Ecto neural progenitor cell (in vitro differentiated cells): ENCODE data around the gene RAC2.

ENCODE experiments used
- DNase-seq: peaks from one replicate; pipeline ENCODE4 v3.0.0-alpha.2; 2018; ENCODE audit warnings: low spot score

RAC2 gene

GRCh38 chr22:37186228-37186996, 57.7 kb downstream of the RAC2 start:
- DNase-seq, result no peak

GRCh38 chr22:37185646-37186227, 58.3 kb downstream of the RAC2 start:
- no peak for DNase-seq

DNA sequence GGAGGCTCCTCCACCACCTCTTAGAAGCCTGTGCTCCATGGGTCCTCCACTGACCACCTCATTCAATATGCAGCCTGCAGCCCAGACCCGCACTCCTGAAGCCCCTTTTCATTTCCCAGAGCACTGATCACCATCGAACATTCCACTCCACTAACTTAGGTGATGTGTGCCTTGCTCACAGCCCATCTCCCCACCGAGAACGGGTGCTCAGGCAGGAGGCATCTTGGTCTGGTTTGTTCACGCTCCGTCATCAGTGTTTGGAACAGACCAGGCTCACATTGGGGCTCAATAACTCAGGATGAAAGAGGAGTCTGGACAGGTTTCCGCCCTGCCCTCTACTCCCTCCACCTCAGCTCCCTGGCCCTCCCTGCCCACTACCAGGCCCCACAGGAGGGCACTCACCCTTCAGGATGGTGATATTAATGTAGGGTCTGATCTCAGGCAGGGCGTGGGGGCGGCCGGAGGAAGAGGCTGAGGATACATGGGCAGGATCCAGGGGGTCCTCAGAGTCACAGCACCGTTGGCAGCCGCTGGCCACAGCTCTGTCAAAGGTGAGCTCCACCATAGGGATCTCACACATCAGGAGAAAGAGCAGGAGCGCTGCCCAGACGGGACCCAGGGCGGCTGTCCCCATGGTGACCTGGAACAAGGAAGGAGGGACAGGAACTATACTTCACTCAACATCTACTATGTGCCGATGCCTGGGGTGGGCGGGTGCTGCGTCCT, 59.1 kb downstream of the RAC2 start:
- DNase-seq, result no peak

- no peak for DNase-seq
Measured at GRCh38 chr22:37184380-37184755, 59.7 kb downstream of the RAC2 start.

GRCh38 chr22:37183432-37184379, 60.4 kb downstream of the RAC2 start:
- no peak for DNase-seq

DNA sequence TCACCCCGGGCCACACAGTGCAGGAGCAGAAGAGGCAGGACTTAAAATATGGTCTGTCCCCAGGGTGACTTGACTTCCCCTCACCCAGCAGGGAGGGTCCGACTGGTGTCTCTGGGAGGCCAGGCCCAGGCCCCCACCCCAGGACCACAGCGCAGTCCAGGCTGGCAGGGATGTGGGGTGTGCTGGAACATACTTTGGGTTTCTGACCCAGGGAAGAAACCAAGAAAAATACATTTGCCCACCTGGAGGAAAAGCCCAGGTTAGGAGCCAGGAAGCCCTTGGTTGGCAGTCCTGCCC, 61.2 kb downstream of the RAC2 start:
- DNase-seq, result no peak

GRCh38 chr22:37182101-37182948, 61.7 kb downstream of the RAC2 start:
- no peak for DNase-seq

- no peak for DNase-seq
Measured at GRCh38 chr22:37181681-37182080, 62.4 kb downstream of the RAC2 start.

- no peak for DNase-seq
Measured at GRCh38 chr22:37180531-37181231, 63.4 kb downstream of the RAC2 start.

- DNase-seq, result no peak
Measured at GRCh38 chr22:37179622-37180420, 64.2 kb downstream of the RAC2 start.

- no peak for DNase-seq
Measured at GRCh38 chr22:37179126-37179470, 65.0 kb downstream of the RAC2 start.

- DNase-seq, result no peak
Measured at GRCh38 chr22:37178350-37179125, 65.5 kb downstream of the RAC2 start.

DNA sequence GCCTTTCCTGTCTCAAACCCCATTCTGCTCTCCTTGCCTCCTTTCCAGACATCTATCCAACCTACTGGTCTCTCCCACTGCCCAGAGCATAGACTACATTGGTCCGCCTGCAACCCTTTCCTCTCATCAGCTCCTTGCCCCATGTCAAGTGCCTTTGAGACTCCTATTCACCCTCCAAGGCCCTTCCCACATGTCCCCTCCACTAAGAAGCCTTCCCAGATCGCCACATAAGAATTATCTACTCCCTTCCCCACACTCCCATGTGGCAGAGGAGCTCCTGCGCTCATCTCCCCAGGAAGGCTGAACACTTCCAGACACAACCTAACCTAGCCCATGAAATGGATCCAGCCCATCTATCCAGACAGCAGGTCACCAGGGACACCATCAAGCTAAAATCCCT, 66.3 kb downstream of the RAC2 start:
- DNase-seq, result no peak

GRCh38 chr22:37177221-37177620, 66.8 kb downstream of the RAC2 start:
- DNase-seq, result no peak

- no peak for DNase-seq
Measured at GRCh38 chr22:37176464-37177061, 67.5 kb downstream of the RAC2 start.

GRCh38 chr22:37175414-37176281, 68.4 kb downstream of the RAC2 start:
- DNase-seq, result no peak
